ENCODE data around the gene CD99L2.

GRCh38 chrX:150907474-150907873 is 9.0 kb upstream of the CD99L2 start:
- TF ChIP-seq OSR1 (CRISPR knock-in tag; IDR thresholded peaks at IDR 0.05) (no peak), RARB (CRISPR knock-in tag; IDR thresholded peaks at IDR 0.05) (no peak), ISL1 (CRISPR knock-in tag; IDR thresholded peaks at IDR 0.05) (no peak), PATZ1 (CRISPR knock-in tag; IDR thresholded peaks at IDR 0.05; ENCODE audit: borderline replicate concordance) (no peak), ZNF70 (CRISPR knock-in tag; IDR thresholded peaks at IDR 0.05) (no peak)
